HCT116 (cell line): Measurements from ENCODE around the gene ADARB2.

Experiments
- CBX3 ChIP-seq: IDR thresholded peaks from 2 replicates; pipeline ENCODE4 v1.6.1; 2012; ENCODE audit warnings: low read depth
- CTCF ChIP-seq, 3 experiments: fragments of 200-600 bp in 1 of 3; sonication (generic) in 1 of 3; IDR thresholded peaks in 2 of 3; conservative IDR thresholded peaks in 1 of 3; 2 replicates each; pipeline ENCODE4 v1.5.1; 2012 to 2017; ENCODE audit warnings: low read depth in 2 of 3, low read length in 2 of 3, antibody characterized with exemption in 1 of 3, borderline replicate concordance in 1 of 3, control low read depth in 1 of 3, mild to moderate bottlenecking in 1 of 3, mixed read lengths in 1 of 3, mixed run types in 1 of 3, moderate library complexity in 1 of 3; ENCODE audit not compliant: insufficient read depth in 1 of 3
- EZH2 ChIP-seq: fragments of 200-600 bp; sonication (generic); IDR thresholded peaks from 2 replicates; pipeline ENCODE4 v1.6.1; 2017; ENCODE audit warnings: antibody characterized with exemption, mixed run types
- EZH2phosphoT487 ChIP-seq: fragments of 200-600 bp; IDR thresholded peaks from 2 replicates; pipeline ENCODE4 v1.6.1; 2018; ENCODE audit warnings: antibody characterized with exemption, borderline replicate concordance
- JUND ChIP-seq: IDR thresholded peaks from 2 replicates; pipeline ENCODE4 v1.6.1; 2012
- MAX ChIP-seq: IDR thresholded peaks from 2 replicates; pipeline ENCODE4 v1.6.1; 2012
- POLR2A ChIP-seq: IDR thresholded peaks from 2 replicates; pipeline ENCODE4 v1.7.0; 2011; ENCODE audit warnings: borderline replicate concordance; ENCODE audit not compliant: insufficient read depth, insufficient read length; ENCODE audit errors: extremely low read depth
- POLR2AphosphoS5 ChIP-seq: IDR thresholded peaks from 2 replicates; pipeline ENCODE4 v1.6.1; 2011; ENCODE audit warnings: mild to moderate bottlenecking, low read depth, low read length, moderate library complexity
- SP1 ChIP-seq: IDR thresholded peaks from 2 replicates; pipeline ENCODE4 v1.6.1; 2012; ENCODE audit warnings: low read depth
- SRF ChIP-seq: IDR thresholded peaks from 2 replicates; pipeline ENCODE4 v1.6.1; 2012; ENCODE audit warnings: low read depth
- TCF7L2 ChIP-seq: IDR thresholded peaks from 2 replicates; pipeline ENCODE4 v1.7.0; 2011; ENCODE audit warnings: borderline replicate concordance, inconsistent platforms; ENCODE audit not compliant: insufficient read depth, insufficient read length; ENCODE audit errors: extremely low read depth
- YY1 ChIP-seq: IDR thresholded peaks from 2 replicates; pipeline ENCODE4 v1.6.1; 2011; ENCODE audit warnings: low read length, low read depth, moderate library complexity, mild to moderate bottlenecking; ENCODE audit not compliant: insufficient replicate concordance; ENCODE audit errors: extremely low read depth
- ZFX ChIP-seq: fragments of 450-650 bp; IDR thresholded peaks from 2 replicates; pipeline ENCODE4 v1.6.1; 2017

GRCh38 chr10:1486841-1487687 lies 250.3 kb downstream of the ADARB2 start:
- TF ChIP-seq TCF7L2, result no peak
- TF ChIP-seq CTCF (IDR thresholded peaks at IDR 0.05 in 2 of 3, conservative IDR thresholded peaks at IDR 0.05 in 1 of 3; ENCODE audit: borderline replicate concordance in 1 of 3, insufficient read depth in 1 of 3, low read depth in 2 of 3, low read length in 2 of 3), result no peak
- no peak for TF ChIP-seq POLR2A
- TF ChIP-seq POLR2AphosphoS5, result no peak
- no peak for TF ChIP-seq YY1
- TF ChIP-seq MAX, result no peak
- no peak for TF ChIP-seq EZH2
- no peak for TF ChIP-seq SRF
- no peak for TF ChIP-seq ZFX
- TF ChIP-seq JUND, result no peak
- no peak for TF ChIP-seq SP1
- TF ChIP-seq EZH2phosphoT487, result no peak
- TF ChIP-seq CBX3, result no peak
